Measurements from ENCODE around the gene OR10H1. TPM values are rescaled to one million over a fixed set of nuclear protein-coding genes. Genes with fewer than 3 reads are reported as not detected.
"Not testable (repeated sequence)": the region's sequence is repeated elsewhere in the genome, so short reads cannot be mapped to it uniquely, and the experiment has no call there.

OR10H1 gene
- total RNA-seq, 4 donors from 2014 or later = not detected

DNA sequence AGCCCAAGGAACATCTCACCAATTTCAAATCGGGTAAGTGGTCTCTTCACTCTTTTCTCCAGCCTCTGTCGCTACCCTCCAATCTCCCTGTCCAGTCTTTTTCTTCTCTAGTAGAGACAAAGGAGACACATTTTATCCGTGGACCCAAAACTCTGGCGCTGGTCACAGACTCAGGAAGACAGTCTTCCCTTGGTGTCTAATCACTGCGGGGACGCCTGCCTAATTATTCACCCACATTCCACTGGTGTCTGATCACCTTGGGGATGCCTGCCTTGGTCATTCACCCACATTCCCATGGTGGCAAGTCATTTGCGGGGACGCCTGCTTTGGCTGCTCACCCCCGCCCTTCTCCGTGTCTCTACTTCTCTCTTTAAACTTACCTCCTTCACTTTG lies 13.8 kb upstream of the OR10H1 start:
- no peak for DNase-seq (ENCODE audit: low spot score in 2 of 2)
- H3K27ac ChIP-seq = no peak overlapping the region
- TF ChIP-seq POLR2AphosphoS5 (IDR thresholded peaks at IDR 0.05) (no peak), POLR2A (IDR thresholded peaks at IDR 0.05) (no peak), EP300 (IDR thresholded peaks at IDR 0.05) (no peak)
- TF ChIP-seq, protein P1, sequence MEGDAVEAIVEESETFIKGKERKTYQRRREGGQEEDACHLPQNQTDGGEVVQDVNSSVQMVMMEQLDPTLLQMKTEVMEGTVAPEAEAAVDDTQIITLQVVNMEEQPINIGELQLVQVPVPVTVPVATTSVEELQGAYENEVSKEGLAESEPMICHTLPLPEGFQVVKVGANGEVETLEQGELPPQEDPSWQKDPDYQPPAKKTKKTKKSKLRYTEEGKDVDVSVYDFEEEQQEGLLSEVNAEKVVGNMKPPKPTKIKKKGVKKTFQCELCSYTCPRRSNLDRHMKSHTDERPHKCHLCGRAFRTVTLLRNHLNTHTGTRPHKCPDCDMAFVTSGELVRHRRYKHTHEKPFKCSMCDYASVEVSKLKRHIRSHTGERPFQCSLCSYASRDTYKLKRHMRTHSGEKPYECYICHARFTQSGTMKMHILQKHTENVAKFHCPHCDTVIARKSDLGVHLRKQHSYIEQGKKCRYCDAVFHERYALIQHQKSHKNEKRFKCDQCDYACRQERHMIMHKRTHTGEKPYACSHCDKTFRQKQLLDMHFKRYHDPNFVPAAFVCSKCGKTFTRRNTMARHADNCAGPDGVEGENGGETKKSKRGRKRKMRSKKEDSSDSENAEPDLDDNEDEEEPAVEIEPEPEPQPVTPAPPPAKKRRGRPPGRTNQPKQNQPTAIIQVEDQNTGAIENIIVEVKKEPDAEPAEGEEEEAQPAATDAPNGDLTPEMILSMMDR (IDR thresholded peaks at IDR 0.05) = no peak
- 95% methylated on average over 10 of the region's 10 CpGs for WGBS
- no peaks in the 10 kb centered on the region for H3K4me1 ChIP-seq
- no peaks in the 10 kb centered on the region for H3K9me3 ChIP-seq
- no peaks in the 10 kb centered on the region for H3K36me3 ChIP-seq
- no peaks in the 10 kb centered on the region for H3K27me3 ChIP-seq
- H3K4me3 ChIP-seq = no peak overlapping the region

DNA sequence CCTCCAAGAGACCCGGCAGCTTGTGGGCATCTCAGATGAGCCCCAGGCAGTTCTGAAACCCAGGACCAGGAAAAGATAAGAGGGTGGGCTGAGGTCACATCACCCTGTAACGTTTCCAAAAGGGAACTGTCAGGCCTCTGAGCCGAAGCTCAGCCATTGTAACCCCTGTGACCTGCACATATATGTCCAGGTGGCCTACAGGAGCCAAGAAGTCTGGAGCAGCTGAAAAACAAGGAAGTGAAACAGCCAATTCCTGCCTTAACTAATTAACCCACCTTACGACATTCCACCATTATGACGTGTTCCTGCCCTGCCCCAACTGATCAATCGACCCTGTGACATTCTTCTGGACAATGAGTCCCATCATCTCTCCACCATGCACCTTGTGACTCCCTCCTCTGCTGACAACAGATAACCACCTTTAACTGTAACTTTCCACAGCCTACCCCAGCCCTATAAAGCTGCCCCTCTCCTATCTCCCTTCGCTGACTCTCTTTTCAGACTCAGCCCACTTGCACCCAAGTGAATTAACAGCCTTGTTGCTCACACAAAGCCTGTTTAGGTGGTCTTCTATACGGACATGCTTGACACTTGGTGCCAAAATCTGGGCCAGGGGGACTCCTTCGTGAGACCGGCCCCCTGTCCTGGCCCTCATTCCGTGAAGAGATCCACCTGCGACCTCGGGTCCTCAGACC lies 13.3 kb upstream of the OR10H1 start:
- not testable (repeated sequence) for H3K9me3 ChIP-seq; H3K27me3 ChIP-seq; H3K4me1 ChIP-seq; DNase-seq (ENCODE audit: low spot score in 2 of 2); H3K4me3 ChIP-seq; H3K27ac ChIP-seq; H3K36me3 ChIP-seq
- WGBS = 55% methylated on average over 12 of the region's 13 CpGs

DNA sequence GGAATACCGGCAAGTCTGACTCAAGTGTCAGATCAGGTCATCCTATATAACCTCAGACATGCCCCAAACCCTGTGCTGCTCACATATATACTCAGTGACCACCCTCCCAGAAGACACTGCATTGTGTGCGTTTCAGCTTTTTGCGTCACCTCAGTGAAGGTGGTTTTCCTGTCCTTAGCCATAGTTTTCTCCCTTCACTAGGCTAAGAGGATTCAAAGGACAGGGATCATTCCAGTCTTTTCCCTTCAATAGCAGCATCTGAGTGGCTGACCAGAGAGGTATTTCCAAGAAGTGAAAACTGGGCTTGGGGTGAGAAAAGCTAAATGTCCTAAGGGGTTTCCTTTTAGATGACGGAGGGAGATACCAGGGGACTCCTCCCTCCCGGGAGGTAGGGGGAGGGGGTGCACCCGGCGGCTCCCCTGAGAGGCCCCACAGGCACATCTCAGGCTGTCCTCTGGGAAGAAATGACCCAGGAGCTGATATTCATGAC lies 12.7 kb upstream of the OR10H1 start:
- TF ChIP-seq POLR2AphosphoS5 (IDR thresholded peaks at IDR 0.05) (no peak), POLR2A (IDR thresholded peaks at IDR 0.05) (no peak), EP300 (IDR thresholded peaks at IDR 0.05) (no peak)
- TF ChIP-seq, protein P1 (IDR thresholded peaks at IDR 0.05) = no peak
- Histone ChIP-seq H3K36me3 (no peaks in the 10 kb centered on the region), H3K27ac (no peak overlapping the region), H3K27me3 (no peaks in the 10 kb centered on the region), H3K4me3 (no peak overlapping the region), H3K4me1 (no peaks in the 10 kb centered on the region), H3K9me3 (no peaks in the 10 kb centered on the region)
- DNase-seq (ENCODE audit: low spot score in 2 of 2) = no peak
- 55% methylated on average over 5 of the region's 7 CpGs for WGBS

DNA sequence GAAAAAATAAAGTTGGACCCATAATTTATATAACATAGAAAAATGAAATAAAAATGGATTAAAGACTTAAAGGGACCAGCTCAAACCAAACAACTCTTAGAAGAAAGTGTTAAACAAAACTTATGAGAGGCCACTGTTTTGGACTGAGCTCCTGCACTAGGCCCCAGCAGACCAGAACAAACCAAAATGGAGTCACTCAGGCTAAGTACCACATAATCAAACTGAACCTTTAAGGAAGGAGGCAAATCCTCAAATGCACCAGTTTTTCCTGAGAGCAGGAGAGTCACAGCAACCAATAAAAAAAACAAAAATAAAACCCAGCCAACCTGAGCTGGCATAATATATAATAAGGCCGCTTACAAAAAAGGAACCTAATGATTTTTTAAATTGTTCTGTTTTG lies 10.3 kb upstream of the OR10H1 start:
- Histone ChIP-seq H3K27ac (no peak overlapping the region), H3K9me3 (no peaks in the 10 kb centered on the region), H3K4me3 (no peak overlapping the region), H3K27me3 (no peaks in the 10 kb centered on the region), H3K36me3 (no peaks in the 10 kb centered on the region), H3K4me1 (no peaks in the 10 kb centered on the region)
- DNase-seq (ENCODE audit: low spot score in 2 of 2) = no peak
- no peak for TF ChIP-seq POLR2A (IDR thresholded peaks at IDR 0.05)
- 37% methylated on average over 1 of the region's 1 CpG for WGBS

DNA sequence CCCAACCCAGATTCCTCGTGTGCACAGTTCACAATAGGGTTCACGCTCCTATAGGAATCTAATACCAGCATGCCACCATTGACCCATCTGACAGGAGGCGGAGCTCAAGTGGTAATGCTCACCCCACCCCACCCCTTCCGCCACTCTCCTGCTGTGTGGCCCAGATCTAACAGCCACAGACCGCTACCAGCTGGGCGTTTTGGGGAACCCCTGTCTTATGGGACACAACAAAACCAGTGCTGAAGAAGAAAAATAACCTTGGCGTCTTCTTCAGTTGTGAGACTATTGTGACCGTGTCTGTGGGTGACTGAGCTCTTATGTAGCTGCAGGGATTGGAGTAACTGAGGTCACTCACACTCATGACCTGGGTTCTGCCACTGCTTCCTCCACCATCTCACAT lies 5.2 kb upstream of the OR10H1 start:
- Histone ChIP-seq H3K4me1 (no peaks in the 10 kb centered on the region), H3K27me3 (peaks cover 4% of the 10 kb centered on the region), H3K4me3 (no peak overlapping the region), H3K36me3 (no peaks in the 10 kb centered on the region), H3K9me3 (no peaks in the 10 kb centered on the region), H3K27ac (no peak overlapping the region)
- WGBS = 94% methylated on average over 8 of the region's 8 CpGs
- TF ChIP-seq POLR2A (IDR thresholded peaks at IDR 0.05) (no peak), POLR2AphosphoS5 (IDR thresholded peaks at IDR 0.05) (no peak), EP300 (IDR thresholded peaks at IDR 0.05) (no peak)
- TF ChIP-seq, protein P1 (IDR thresholded peaks at IDR 0.05) = no peak
- no peak for DNase-seq (ENCODE audit: low spot score in 2 of 2)

DNA sequence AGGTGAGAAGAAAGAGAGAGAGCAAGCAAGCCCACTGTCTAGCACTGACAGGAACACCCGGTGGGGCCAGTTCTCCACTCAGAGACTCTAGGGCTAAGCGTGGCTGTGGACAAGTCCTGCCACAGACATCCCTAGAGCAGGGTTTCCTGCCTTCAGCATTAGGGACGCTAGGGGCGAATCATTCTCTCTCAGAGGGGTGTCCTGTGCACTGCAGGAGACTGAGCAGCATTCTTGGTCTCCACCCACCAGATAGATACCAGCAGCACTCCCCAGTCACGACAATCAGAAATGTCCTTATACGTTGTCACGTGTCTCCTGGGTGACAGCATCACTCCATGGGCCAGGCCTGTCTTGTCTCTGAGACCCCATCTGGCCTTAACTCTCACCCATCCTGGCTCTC lies 1.5 kb downstream of the OR10H1 start:
- no peaks in the 10 kb centered on the region for H3K36me3 ChIP-seq
- H3K27ac ChIP-seq = no peak overlapping the region
- TF ChIP-seq EP300 (IDR thresholded peaks at IDR 0.05) (no peak), POLR2AphosphoS5 (IDR thresholded peaks at IDR 0.05) (no peak), POLR2A (IDR thresholded peaks at IDR 0.05) (no peak)
- TF ChIP-seq, protein P1 (IDR thresholded peaks at IDR 0.05) = no peak
- H3K4me1 ChIP-seq = no peaks in the 10 kb centered on the region
- H3K9me3 ChIP-seq = no peaks in the 10 kb centered on the region
- peaks cover 45% of the 10 kb centered on the region for H3K27me3 ChIP-seq
- 54% methylated on average over 7 of the region's 7 CpGs for WGBS
- no peak overlapping the region for H3K4me3 ChIP-seq
- DNase-seq (ENCODE audit: low spot score in 2 of 2) = no peak

Data from suprapubic skin (tissue), 4 donors.